PFSK-1 (cell line): ENCODE results near the gene ANKRD60.

Experiments
- POLR2AphosphoS5 ChIP-seq: IDR thresholded peaks from 2 replicates; pipeline ENCODE4 v1.6.1; 2012; ENCODE audit warnings: low read depth, mild to moderate bottlenecking, control low read depth, low read length, moderate library complexity
- REST ChIP-seq, 2 experiments: IDR thresholded peaks; 2 replicates each; pipeline versions ENCODE4 v1.6.1 to v1.8.0; 2011 to 2012; ENCODE audit warnings: low read depth in 2 of 2, low read length in 2 of 2, control low read depth in 1 of 2, inconsistent platforms in 1 of 2, mild to moderate bottlenecking in 1 of 2, moderate library complexity in 1 of 2; ENCODE audit not compliant: insufficient read depth in 1 of 2
- TAF1 ChIP-seq: IDR thresholded peaks from 2 replicates; pipeline ENCODE4 v1.6.1; 2012; ENCODE audit warnings: low read length, control low read depth, borderline replicate concordance; ENCODE audit not compliant: insufficient read depth

- no peak for TF ChIP-seq POLR2AphosphoS5
- TF ChIP-seq REST (IDR thresholded peaks at IDR 0.05; ENCODE audit: insufficient read depth in 1 of 2, low read depth in 2 of 2, low read length in 2 of 2): no peak
- TF ChIP-seq TAF1: no peak
Observed at GRCh38 chr20:58213121-58213520, 15.3 kb downstream of the ANKRD60 start.
